Measurements from ENCODE around the gene GLRB. TPM values are rescaled to one million over a fixed set of nuclear protein-coding genes. Genes with fewer than 3 reads are reported as not detected.

The GLRB gene
- total and polyA plus RNA-seq, 9 of the 15 experiments (the other 6 are each of a cell fraction or from before 2014, with no cell fraction given), result not detected

GRCh38 chr4:157095716-157096115 lies 19.8 kb downstream of the GLRB start (continued):
- TF ChIP-seq ZNF407 (IDR thresholded peaks at IDR 0.05; ENCODE audit: low read depth) (no peak), BRD9 (IDR thresholded peaks at IDR 0.05; ENCODE audit: low read depth, partially characterized antibody) (no peak), ZBTB17 (CRISPR knock-in tag; IDR thresholded peaks at IDR 0.05) (no peak), SMAD3 (CRISPR knock-in tag; conservative IDR thresholded peaks at IDR 0.05) (no peak), ZNF239 (CRISPR knock-in tag; IDR thresholded peaks at IDR 0.05) (no peak)
- TF ChIP-seq, protein P1, sequence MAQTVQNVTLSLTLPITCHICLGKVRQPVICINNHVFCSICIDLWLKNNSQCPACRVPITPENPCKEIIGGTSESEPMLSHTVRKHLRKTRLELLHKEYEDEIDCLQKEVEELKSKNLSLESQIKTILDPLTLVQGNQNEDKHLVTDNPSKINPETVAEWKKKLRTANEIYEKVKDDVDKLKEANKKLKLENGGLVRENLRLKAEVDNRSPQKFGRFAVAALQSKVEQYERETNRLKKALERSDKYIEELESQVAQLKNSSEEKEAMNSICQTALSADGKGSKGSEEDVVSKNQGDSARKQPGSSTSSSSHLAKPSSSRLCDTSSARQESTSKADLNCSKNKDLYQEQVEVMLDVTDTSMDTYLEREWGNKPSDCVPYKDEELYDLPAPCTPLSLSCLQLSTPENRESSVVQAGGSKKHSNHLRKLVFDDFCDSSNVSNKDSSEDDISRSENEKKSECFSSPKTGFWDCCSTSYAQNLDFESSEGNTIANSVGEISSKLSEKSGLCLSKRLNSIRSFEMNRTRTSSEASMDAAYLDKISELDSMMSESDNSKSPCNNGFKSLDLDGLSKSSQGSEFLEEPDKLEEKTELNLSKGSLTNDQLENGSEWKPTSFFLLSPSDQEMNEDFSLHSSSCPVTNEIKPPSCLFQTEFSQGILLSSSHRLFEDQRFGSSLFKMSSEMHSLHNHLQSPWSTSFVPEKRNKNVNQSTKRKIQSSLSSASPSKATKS (CRISPR knock-in tag; IDR thresholded peaks at IDR 0.05), result no peak

Measured in K562 (cell line).